Measurements from ENCODE around the gene FBXO21. TPM values are rescaled to one million over a fixed set of nuclear protein-coding genes. Genes with fewer than 3 reads are reported as not detected.

The FBXO21 gene
- total and polyA plus RNA-seq, 2 of the 13 experiments (the other 11 are each of a cell fraction or from before 2014, with no cell fraction given), result 15.6 to 32.5 TPM

DNA sequence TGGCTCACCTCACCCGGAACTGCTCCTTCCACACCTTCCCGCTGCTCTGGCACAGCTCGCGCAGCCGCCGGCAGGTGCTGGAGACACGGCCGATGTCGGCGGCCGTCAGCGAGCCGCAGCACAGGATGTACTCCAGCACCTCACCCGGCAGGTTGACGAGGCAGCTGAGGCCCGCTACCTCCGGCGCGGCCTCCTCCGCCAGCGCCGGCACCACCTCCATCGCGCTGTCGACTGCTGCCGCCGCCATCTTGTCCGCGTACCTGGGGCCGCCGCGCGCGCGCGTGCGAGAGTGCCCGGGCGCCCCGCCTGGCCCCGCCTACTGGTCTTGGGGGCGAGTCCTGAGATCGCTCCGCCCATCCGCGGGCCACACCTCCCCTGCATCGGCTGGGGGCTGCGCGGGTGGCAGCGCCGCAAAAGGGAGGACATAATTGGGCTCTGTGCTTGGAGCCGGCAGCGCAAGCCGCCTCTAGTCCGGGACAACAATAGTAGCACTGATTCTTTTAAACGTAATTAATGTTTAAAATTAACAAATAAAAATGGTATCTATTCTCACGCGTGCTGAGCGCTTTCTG, at the start of gene FBXO21 (continued):
- peak; percentile 75; the same call in 1 of the 2 replicates for TF ChIP-seq ARNT2 (CRISPR knock-in tag; IDR thresholded peaks at IDR 0.05; ENCODE audit: low read depth)
- TF ChIP-seq, protein P1, sequence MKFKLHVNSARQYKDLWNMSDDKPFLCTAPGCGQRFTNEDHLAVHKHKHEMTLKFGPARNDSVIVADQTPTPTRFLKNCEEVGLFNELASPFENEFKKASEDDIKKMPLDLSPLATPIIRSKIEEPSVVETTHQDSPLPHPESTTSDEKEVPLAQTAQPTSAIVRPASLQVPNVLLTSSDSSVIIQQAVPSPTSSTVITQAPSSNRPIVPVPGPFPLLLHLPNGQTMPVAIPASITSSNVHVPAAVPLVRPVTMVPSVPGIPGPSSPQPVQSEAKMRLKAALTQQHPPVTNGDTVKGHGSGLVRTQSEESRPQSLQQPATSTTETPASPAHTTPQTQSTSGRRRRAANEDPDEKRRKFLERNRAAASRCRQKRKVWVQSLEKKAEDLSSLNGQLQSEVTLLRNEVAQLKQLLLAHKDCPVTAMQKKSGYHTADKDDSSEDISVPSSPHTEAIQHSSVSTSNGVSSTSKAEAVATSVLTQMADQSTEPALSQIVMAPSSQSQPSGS (CRISPR knock-in tag; IDR thresholded peaks at IDR 0.05), result no peak; the same call in 1 of the 2 replicates
- no peak; the same call in 1 of the 2 replicates for TF ChIP-seq HDAC1 (CRISPR knock-in tag; IDR thresholded peaks at IDR 0.05)
- TF ChIP-seq KAT7 (CRISPR knock-in tag; IDR thresholded peaks at IDR 0.05; ENCODE audit: borderline replicate concordance), result peak; percentile 81; the same call in 1 of the 2 replicates
- TF ChIP-seq NR2F6 (IDR thresholded peaks at IDR 0.05), result no peak
- TF ChIP-seq NR2F6 (CRISPR knock-in tag; IDR thresholded peaks at IDR 0.05), result 0 out of 2 replicates have a peak, but pooled peaks have one; percentile 8
- TF ChIP-seq YEATS4 (CRISPR knock-in tag; IDR thresholded peaks at IDR 0.05; ENCODE audit: borderline replicate concordance), result peak; percentile 84; the same call in 1 of the 2 replicates
- TF ChIP-seq ZNF451 (CRISPR knock-in tag; IDR thresholded peaks at IDR 0.05), result peak; percentile 73
- TF ChIP-seq, protein P2, sequence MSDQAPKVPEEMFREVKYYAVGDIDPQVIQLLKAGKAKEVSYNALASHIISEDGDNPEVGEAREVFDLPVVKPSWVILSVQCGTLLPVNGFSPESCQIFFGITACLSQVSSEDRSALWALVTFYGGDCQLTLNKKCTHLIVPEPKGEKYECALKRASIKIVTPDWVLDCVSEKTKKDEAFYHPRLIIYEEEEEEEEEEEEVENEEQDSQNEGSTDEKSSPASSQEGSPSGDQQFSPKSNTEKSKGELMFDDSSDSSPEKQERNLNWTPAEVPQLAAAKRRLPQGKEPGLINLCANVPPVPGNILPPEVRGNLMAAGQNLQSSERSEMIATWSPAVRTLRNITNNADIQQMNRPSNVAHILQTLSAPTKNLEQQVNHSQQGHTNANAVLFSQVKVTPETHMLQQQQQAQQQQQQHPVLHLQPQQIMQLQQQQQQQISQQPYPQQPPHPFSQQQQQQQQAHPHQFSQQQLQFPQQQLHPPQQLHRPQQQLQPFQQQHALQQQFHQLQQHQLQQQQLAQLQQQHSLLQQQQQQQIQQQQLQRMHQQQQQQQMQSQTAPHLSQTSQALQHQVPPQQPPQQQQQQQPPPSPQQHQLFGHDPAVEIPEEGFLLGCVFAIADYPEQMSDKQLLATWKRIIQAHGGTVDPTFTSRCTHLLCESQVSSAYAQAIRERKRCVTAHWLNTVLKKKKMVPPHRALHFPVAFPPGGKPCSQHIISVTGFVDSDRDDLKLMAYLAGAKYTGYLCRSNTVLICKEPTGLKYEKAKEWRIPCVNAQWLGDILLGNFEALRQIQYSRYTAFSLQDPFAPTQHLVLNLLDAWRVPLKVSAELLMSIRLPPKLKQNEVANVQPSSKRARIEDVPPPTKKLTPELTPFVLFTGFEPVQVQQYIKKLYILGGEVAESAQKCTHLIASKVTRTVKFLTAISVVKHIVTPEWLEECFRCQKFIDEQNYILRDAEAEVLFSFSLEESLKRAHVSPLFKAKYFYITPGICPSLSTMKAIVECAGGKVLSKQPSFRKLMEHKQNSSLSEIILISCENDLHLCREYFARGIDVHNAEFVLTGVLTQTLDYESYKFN (CRISPR knock-in tag; conservative IDR thresholded peaks at IDR 0.05), result no peak
- TF ChIP-seq, protein P3, sequence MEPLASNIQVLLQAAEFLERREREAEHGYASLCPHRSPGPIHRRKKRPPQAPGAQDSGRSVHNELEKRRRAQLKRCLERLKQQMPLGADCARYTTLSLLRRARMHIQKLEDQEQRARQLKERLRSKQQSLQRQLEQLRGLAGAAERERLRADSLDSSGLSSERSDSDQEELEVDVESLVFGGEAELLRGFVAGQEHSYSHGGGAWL (CRISPR knock-in tag; IDR thresholded peaks at IDR 0.05), result peak; percentile 59
- peak; percentile 64; the same call in 1 of the 2 replicates for TF ChIP-seq CENPT (CRISPR knock-in tag; IDR thresholded peaks at IDR 0.05; ENCODE audit: low read depth)
- no peak for TF ChIP-seq ZNF446 (CRISPR knock-in tag; IDR thresholded peaks at IDR 0.05)
- TF ChIP-seq, protein P4, sequence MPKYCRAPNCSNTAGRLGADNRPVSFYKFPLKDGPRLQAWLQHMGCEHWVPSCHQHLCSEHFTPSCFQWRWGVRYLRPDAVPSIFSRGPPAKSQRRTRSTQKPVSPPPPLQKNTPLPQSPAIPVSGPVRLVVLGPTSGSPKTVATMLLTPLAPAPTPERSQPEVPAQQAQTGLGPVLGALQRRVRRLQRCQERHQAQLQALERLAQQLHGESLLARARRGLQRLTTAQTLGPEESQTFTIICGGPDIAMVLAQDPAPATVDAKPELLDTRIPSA (CRISPR knock-in tag; IDR thresholded peaks at IDR 0.05; ENCODE audit: borderline replicate concordance), result no peak
- no peak for TF ChIP-seq ZFP41 (CRISPR knock-in tag; IDR thresholded peaks at IDR 0.05; ENCODE audit: borderline replicate concordance)
- peak; percentile 38; the same call in 1 of the 2 replicates for TF ChIP-seq MIXL1 (CRISPR knock-in tag; IDR thresholded peaks at IDR 0.05)
- TF ChIP-seq HES4 (CRISPR knock-in tag; IDR thresholded peaks at IDR 0.05; ENCODE audit: borderline replicate concordance), result no peak
- TF ChIP-seq ZSCAN30 (CRISPR knock-in tag; IDR thresholded peaks at IDR 0.05), result no peak
- peak; percentile 44; the same call in 1 of the 2 replicates for TF ChIP-seq THAP11 (CRISPR knock-in tag; IDR thresholded peaks at IDR 0.05)
- TF ChIP-seq, protein P5, sequence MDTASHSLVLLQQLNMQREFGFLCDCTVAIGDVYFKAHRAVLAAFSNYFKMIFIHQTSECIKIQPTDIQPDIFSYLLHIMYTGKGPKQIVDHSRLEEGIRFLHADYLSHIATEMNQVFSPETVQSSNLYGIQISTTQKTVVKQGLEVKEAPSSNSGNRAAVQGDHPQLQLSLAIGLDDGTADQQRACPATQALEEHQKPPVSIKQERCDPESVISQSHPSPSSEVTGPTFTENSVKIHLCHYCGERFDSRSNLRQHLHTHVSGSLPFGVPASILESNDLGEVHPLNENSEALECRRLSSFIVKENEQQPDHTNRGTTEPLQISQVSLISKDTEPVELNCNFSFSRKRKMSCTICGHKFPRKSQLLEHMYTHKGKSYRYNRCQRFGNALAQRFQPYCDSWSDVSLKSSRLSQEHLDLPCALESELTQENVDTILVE (CRISPR knock-in tag; IDR thresholded peaks at IDR 0.05), result no peak
- TF ChIP-seq, protein P6, sequence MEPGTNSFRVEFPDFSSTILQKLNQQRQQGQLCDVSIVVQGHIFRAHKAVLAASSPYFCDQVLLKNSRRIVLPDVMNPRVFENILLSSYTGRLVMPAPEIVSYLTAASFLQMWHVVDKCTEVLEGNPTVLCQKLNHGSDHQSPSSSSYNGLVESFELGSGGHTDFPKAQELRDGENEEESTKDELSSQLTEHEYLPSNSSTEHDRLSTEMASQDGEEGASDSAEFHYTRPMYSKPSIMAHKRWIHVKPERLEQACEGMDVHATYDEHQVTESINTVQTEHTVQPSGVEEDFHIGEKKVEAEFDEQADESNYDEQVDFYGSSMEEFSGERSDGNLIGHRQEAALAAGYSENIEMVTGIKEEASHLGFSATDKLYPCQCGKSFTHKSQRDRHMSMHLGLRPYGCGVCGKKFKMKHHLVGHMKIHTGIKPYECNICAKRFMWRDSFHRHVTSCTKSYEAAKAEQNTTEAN (CRISPR knock-in tag; conservative IDR thresholded peaks at IDR 0.05), result no peak
- TF ChIP-seq ZMAT3 (CRISPR knock-in tag; conservative IDR thresholded peaks at IDR 0.05), result 0 out of 2 replicates have a peak, but pooled peaks have one; percentile 39

Data from HepG2 (cell line).